ENCODE results near the gene KIAA0408.

- no peak for TF ChIP-seq CTCF (conservative IDR thresholded peaks at IDR 0.05; ENCODE audit: low read length)
- no peak for TF ChIP-seq EZH2phosphoT487 (IDR thresholded peaks at IDR 0.05; ENCODE audit: borderline replicate concordance, low read depth, low read length)
Observed at GRCh38 chr6:127456465-127456864, 2.7 kb downstream of the KIAA0408 start.

Data from OCI-LY7 (cell line).